Medulla oblongata (tissue), 1 donor: ENCODE results near the gene COQ10B.

Source experiments
- DNase-seq: peaks from one replicate; pipeline ENCODE4 v3.0.0-alpha.2; 2015; ENCODE audit errors: extremely low spot score

Gene COQ10B

GRCh38 chr2:197500503-197501131 lies 47.3 kb downstream of the COQ10B start:
- peak; percentile 60 for DNase-seq

GRCh38 chr2:197502201-197502600 lies 48.8 kb downstream of the COQ10B start:
- no peak for DNase-seq

GRCh38 chr2:197502685-197503084 lies 49.3 kb downstream of the COQ10B start:
- no peak for DNase-seq

- DNase-seq, result no peak
Observed at GRCh38 chr2:197504000-197504399, 50.6 kb downstream of the COQ10B start.

GRCh38 chr2:197504512-197504911 lies 51.2 kb downstream of the COQ10B start:
- DNase-seq, result no peak

GRCh38 chr2:197506658-197507057 lies 53.3 kb downstream of the COQ10B start:
- no peak for DNase-seq

GRCh38 chr2:197513915-197514314 lies 60.6 kb downstream of the COQ10B start:
- DNase-seq, result no peak

- peak; percentile 37 for DNase-seq
Observed at GRCh38 chr2:197514754-197515153, 61.4 kb downstream of the COQ10B start.

GRCh38 chr2:197515315-197515738 lies 62.0 kb downstream of the COQ10B start:
- DNase-seq, result no peak

- DNase-seq, result peak; percentile 96
Observed at GRCh38 chr2:197515739-197516392, 62.5 kb downstream of the COQ10B start, which contains the start of gene MOB4. Gene MOB4, plus strand, starts transcription at chr2:197516066. Its CDS starts 21 bp downstream, at chr2:197516087.

GRCh38 chr2:197516393-197516761 lies 63.0 kb downstream of the COQ10B start:
- peak; percentile 42 for DNase-seq

- no peak for DNase-seq
Observed at GRCh38 chr2:197517150-197517549, 63.8 kb downstream of the COQ10B start.
